Measurements from ENCODE around the gene DLD. TPM values are rescaled to one million over a fixed set of nuclear protein-coding genes. Genes with fewer than 3 reads are reported as not detected.

DLD gene
- polyA plus RNA-seq, 1 experiment, result 169 TPM

DNA sequence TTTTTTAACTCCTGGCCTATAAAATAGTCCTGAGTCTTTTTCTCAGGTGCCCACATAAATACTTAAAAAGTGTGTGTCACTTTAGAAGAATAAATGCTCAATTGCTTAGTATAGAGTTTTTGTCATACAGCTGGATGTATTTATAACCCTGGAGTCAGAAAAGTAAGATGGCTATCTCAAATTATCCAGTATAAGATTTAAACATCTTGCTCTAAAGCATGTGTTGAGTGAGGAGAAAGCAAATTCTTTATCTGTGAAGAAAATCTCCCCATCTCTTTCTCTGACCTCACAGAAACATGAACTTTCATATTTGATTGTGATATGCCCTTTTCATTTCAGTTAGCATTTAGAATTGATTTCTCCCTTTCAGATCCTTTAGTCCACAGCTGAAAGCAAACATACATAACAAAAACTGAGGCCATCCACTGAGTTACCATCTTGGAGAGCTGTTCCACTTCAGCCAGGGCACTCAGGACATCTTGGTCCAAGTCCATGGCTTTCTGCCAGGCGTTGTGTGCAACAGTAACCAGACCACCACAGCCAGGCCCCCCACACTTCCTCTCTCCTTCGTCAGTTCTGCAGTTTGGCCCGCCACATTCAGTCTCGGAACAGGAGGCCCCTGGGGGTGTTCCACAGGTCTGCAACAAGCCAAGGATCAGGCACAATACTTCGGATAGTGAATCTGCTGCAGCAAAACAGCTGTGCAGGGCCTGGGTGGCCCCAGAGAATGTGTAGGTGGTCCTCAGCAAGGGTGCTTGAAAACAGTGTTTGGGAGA is 40.9 kb downstream of the DLD start:
- no peak for DNase-seq (ENCODE audit: low read depth, low spot score)
- Histone ChIP-seq H3K4me3 (ENCODE audit: low read depth, low read length) (no peak overlapping the region), H3K9me3 (ENCODE audit: control insufficient read depth, insufficient read depth, low read length) (no peaks in the 10 kb centered on the region), H3K27ac (ENCODE audit: low read depth, low read length) (no peak overlapping the region), H3K27me3 (ENCODE audit: control insufficient read depth, insufficient read depth, low read length) (no peaks in the 10 kb centered on the region)
- CTCF ChIA-PET, result interaction anchor here (0.7 to 1.5 kb wide), 3 partner anchors 188 to 214 kb away, joined by 3 to 5 read pairs (median 4); partner anchors contain the start of gene CBLL1
- TF ChIP-seq, protein P1, sequence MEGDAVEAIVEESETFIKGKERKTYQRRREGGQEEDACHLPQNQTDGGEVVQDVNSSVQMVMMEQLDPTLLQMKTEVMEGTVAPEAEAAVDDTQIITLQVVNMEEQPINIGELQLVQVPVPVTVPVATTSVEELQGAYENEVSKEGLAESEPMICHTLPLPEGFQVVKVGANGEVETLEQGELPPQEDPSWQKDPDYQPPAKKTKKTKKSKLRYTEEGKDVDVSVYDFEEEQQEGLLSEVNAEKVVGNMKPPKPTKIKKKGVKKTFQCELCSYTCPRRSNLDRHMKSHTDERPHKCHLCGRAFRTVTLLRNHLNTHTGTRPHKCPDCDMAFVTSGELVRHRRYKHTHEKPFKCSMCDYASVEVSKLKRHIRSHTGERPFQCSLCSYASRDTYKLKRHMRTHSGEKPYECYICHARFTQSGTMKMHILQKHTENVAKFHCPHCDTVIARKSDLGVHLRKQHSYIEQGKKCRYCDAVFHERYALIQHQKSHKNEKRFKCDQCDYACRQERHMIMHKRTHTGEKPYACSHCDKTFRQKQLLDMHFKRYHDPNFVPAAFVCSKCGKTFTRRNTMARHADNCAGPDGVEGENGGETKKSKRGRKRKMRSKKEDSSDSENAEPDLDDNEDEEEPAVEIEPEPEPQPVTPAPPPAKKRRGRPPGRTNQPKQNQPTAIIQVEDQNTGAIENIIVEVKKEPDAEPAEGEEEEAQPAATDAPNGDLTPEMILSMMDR (IDR thresholded peaks at IDR 0.05; ENCODE audit: low read depth, low read length), result no peak
- POLR2A ChIA-PET, result no interaction called here

DNA sequence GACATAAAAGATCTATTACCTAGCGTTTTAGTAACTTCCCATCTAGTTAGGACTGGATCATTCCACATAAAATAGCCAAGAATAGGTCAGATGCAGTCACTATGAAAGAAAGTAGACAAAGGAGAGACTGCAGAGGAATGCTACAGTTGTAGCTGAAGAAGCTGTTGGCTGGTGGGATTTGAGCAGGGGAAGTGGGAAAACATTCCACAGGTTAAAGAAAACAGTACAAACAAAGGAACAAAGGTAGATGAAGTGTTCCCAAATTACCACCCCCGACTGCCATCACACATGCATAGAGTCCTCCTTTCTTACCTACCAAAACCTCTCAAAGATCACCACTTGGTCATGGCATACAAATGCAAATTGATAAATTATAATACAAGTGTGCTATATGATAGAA is 41.8 kb downstream of the DLD start:
- no peaks in the 10 kb centered on the region for H3K27me3 ChIP-seq (ENCODE audit: control insufficient read depth, insufficient read depth, low read length)
- H3K27ac ChIP-seq (ENCODE audit: low read depth, low read length), result no peak overlapping the region
- no peak for DNase-seq (ENCODE audit: low read depth, low spot score)
- POLR2A ChIA-PET, result no interaction called here
- H3K9me3 ChIP-seq (ENCODE audit: control insufficient read depth, insufficient read depth, low read length), result no peaks in the 10 kb centered on the region
- CTCF ChIA-PET, result interaction anchor here (1.5 kb wide), 1 partner anchor 213 kb away, joined by 5 read pairs; no protein-coding TSS in a partner anchor
- TF ChIP-seq, protein P1 (IDR thresholded peaks at IDR 0.05; ENCODE audit: low read depth, low read length), result no peak
- H3K4me3 ChIP-seq (ENCODE audit: low read depth, low read length), result no peak overlapping the region

DNA sequence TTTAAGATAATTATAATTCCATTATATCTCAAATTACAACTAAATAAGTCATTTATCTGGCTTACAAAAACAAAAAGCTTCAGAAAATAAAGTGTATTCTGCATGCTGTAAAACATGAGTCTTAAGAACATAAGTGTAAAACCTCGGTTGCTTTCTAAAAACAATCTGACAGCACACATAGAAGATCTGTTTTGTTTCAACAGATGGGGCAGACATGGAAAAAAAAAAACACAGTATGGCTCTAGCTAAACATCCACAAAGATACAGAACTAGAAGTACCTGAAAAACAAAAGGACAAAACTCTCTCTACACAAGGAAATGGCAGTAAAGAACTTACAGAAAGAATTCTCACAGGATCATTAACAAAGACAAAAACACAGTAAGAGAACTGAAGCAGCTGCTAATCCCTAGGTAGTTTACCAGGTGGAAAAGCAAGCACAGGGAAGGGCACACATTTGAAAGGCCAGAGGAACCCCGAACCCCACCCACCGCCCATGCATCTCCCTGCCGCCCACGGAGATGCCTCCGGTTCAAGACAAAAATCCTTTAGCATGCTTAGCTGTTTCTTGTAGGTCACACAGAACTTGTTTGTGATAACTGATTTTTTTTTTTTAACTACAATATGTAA is 42.5 kb downstream of the DLD start:
- CTCF ChIA-PET, result interaction anchor here (1.5 kb wide), 1 partner anchor 212 kb away, joined by 5 read pairs; no protein-coding TSS in a partner anchor
- TF ChIP-seq, protein P1 (IDR thresholded peaks at IDR 0.05; ENCODE audit: low read depth, low read length), result no peak

DNA sequence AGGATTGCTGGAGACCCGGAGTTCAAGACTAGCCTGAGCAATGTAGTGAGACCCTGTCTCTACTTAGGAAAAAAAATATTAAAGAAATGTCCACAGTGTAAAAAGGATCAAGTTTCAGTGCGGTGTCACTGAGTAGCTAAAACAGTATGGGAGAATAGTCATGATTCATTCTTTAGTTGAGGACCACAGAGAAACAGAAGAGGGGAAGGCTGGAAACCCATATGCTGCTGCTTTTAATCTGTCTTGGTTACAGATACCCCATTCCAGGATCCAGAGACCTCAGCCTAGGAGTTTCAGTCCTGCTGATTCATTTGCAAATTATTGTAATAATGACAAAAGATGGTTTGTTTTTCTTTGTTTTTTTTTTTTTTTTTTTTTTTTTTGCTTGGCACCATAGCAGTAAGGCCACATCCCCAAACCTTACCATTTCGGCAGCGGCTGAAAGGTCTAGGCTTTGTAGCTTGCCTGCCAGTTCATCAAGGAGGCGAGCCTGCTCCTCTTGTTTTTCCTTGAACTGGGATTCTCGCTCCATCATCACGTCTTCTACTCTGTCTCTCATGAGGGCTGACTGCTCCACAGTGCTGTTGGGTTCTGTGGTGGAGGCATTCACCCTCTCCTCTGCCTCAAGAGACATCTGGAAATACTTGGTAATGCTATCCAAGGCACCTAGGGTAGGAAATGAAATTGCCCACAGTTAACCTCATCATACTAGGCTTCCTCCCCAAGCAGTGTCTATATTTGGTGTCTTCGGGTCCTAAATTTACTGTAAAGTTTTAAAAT is 44.2 kb downstream of the DLD start:
- Histone ChIP-seq H3K9me3 (ENCODE audit: control insufficient read depth, insufficient read depth, low read length) (no peaks in the 10 kb centered on the region), H3K27ac (ENCODE audit: low read depth, low read length) (peak overlapping the region; percentile 40), H3K27me3 (ENCODE audit: control insufficient read depth, insufficient read depth, low read length) (no peaks in the 10 kb centered on the region), H3K4me3 (ENCODE audit: low read depth, low read length) (no peak overlapping the region)
- ChIA-PET POLR2A (interaction anchor here (0.6 to 1.2 kb wide), 2 partner anchors 23 to 48 kb away, joined by 3 to 5 read pairs; no protein-coding TSS in a partner anchor), CTCF (interaction anchor here (0.6 kb wide), 1 partner anchor 1142 kb away, joined by 3 read pairs; no protein-coding TSS in a partner anchor)
- TF ChIP-seq, protein P1 (IDR thresholded peaks at IDR 0.05; ENCODE audit: low read depth, low read length), result no peak
- DNase-seq (ENCODE audit: low read depth, low spot score), result no peak

More for the DNA sequence above, 42.5 kb downstream of the DLD start:
- POLR2A ChIA-PET, result no interaction called here
- Histone ChIP-seq H3K27ac (ENCODE audit: low read depth, low read length) (no peak overlapping the region), H3K4me3 (ENCODE audit: low read depth, low read length) (no peak overlapping the region), H3K9me3 (ENCODE audit: control insufficient read depth, insufficient read depth, low read length) (no peaks in the 10 kb centered on the region), H3K27me3 (ENCODE audit: control insufficient read depth, insufficient read depth, low read length) (no peaks in the 10 kb centered on the region)
- no peak for DNase-seq (ENCODE audit: low read depth, low spot score)

Data from AG04450 (cell line).